Thoracic aorta (tissue), 2 donors: ENCODE measurements around the gene CIB4. TPM values are rescaled to one million over a fixed set of nuclear protein-coding genes. Genes with fewer than 3 reads are reported as not detected.
A peak's percentile ranks its signal among the peaks of the same experiment; 100 is the strongest.

ENCODE experiments used
- ATAC-seq: fragments of 150-250 bp; one replicate; pipeline ENCODE4 v1.8.0; 2017; ENCODE audit warnings: low read depth; ENCODE audit not compliant: insufficient number of reproducible peaks, low FRiP score
- DNase-seq: peaks from one replicate; pipeline ENCODE4 v3.0.0-alpha.2; 2020; ENCODE audit warnings: low spot score
- H3K27ac ChIP-seq, 2 donors: fragments of 200-600 bp; sonication (generic); 1 replicate in 1 of 2; 2 replicates in 1 of 2; pipeline ENCODE4 v1.5.1; 2016; ENCODE audit warnings: mild to moderate bottlenecking in 2 of 2, moderate library complexity in 2 of 2
- H3K27me3 ChIP-seq: fragments of 200-600 bp; sonication (generic); replicated peaks from 2 replicates; pipeline ENCODE4 v1.6.0; 2016; ENCODE audit warnings: mild to moderate bottlenecking; ENCODE audit not compliant: insufficient read depth
- H3K36me3 ChIP-seq: fragments of 200-600 bp; sonication (generic); one replicate; pipeline ENCODE4 v1.5.1; 2016
- H3K4me1 ChIP-seq, 2 donors: fragments of 200-600 bp; sonication (generic); 1 replicate in 1 of 2; 2 replicates in 1 of 2; pipeline versions ENCODE4 v1.5.1 to v1.6.0; 2016; ENCODE audit warnings: low read depth in 2 of 2, mild to moderate bottlenecking in 1 of 2; ENCODE audit not compliant: control insufficient read depth in 1 of 2
- H3K4me3 ChIP-seq: fragments of 200-600 bp; sonication (generic); 2 replicates; pipeline ENCODE4 v1.5.1; 2016; ENCODE audit warnings: mild to moderate bottlenecking
- H3K9me3 ChIP-seq: fragments of 200-600 bp; sonication (generic); 2 replicates; pipeline ENCODE4 v1.5.1; 2016
- total RNA-seq, 2 donors: library from RNA; depleted of rRNA; stranded (reverse); fragments of >200 nt; gene quantifications; one replicate each; pipeline versions ENCODE4 v1.1.0 to v1.2.3, GENCODE V29; 2016
- TF ChIP-seq, protein P1 (sequence below): fragments of 200-600 bp; sonication (generic); IDR thresholded peaks from one replicate; pipeline ENCODE4 v1.5.1; 2019; ENCODE audit warnings: antibody characterized with exemption

CIB4 gene
- total RNA-seq, 2 donors from 2014 or later, result not detected

- peaks cover 18 to 30% of the 10 kb centered on the region in 2 donors for H3K4me1 ChIP-seq
- no peaks in the 10 kb centered on the region for H3K27me3 ChIP-seq
- H3K36me3 ChIP-seq, result no peaks in the 10 kb centered on the region
- H3K4me3 ChIP-seq, result no peak overlapping the region
- H3K27ac ChIP-seq, result no peak overlapping the region
- H3K9me3 ChIP-seq, result no peaks in the 10 kb centered on the region
- DNase-seq (no peak), ATAC-seq (no peak)
- TF ChIP-seq, protein P1, sequence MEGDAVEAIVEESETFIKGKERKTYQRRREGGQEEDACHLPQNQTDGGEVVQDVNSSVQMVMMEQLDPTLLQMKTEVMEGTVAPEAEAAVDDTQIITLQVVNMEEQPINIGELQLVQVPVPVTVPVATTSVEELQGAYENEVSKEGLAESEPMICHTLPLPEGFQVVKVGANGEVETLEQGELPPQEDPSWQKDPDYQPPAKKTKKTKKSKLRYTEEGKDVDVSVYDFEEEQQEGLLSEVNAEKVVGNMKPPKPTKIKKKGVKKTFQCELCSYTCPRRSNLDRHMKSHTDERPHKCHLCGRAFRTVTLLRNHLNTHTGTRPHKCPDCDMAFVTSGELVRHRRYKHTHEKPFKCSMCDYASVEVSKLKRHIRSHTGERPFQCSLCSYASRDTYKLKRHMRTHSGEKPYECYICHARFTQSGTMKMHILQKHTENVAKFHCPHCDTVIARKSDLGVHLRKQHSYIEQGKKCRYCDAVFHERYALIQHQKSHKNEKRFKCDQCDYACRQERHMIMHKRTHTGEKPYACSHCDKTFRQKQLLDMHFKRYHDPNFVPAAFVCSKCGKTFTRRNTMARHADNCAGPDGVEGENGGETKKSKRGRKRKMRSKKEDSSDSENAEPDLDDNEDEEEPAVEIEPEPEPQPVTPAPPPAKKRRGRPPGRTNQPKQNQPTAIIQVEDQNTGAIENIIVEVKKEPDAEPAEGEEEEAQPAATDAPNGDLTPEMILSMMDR, result no peak
These were observed 22.6 kb downstream of the CIB4 start for GRCh38 chr2:26618611-26619010.

DNA sequence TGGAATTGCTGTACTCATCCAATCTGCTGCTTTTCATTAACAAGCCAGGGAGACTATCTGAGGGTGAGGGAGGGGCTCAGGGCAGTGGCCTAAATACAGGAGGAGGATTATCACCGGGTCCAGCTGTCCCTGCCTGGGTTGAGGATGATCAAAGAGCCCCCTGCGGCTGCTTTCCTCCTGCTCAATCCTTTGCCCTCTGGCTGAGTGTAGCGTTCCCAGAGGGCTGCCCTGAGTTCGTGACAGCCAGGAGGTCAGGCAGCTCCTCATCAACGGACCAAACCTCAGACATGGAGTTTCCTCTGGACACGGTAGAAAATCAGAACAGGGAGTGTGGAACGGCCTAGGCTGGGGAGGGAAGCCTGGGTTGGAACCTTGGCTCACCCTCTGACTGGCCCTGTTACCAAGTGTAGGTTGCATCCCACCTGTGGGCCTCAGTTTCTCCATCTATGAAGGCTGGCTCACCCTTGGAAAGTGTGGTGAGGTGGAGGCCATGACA, 23.5 kb downstream of the CIB4 start:
- Histone ChIP-seq H3K27me3 (no peaks in the 10 kb centered on the region), H3K4me1 (peaks cover 23 to 36% of the 10 kb centered on the region in 2 donors), H3K4me3 (no peak overlapping the region), H3K9me3 (no peaks in the 10 kb centered on the region), H3K27ac (no peak overlapping the region), H3K36me3 (no peaks in the 10 kb centered on the region)
- TF ChIP-seq, protein P1, result no peak
- ATAC-seq, result no peak
- no peak for DNase-seq

GRCh38 chr2:26616706-26617587, 24.2 kb downstream of the CIB4 start:
- Histone ChIP-seq H3K27me3 (no peaks in the 10 kb centered on the region), H3K36me3 (no peaks in the 10 kb centered on the region), H3K9me3 (no peaks in the 10 kb centered on the region), H3K27ac (no peak overlapping the region), H3K4me1 (peaks cover 24 to 43% of the 10 kb centered on the region in 2 donors), H3K4me3 (no peak overlapping the region)
- TF ChIP-seq, protein P1, result no peak
- DNase-seq (no peak), ATAC-seq (no peak)

GRCh38 chr2:26615860-26616705, 25.1 kb downstream of the CIB4 start:
- TF ChIP-seq, protein P1, result no peak
- Histone ChIP-seq H3K27me3 (no peaks in the 10 kb centered on the region), H3K36me3 (no peaks in the 10 kb centered on the region), H3K4me3 (no peak overlapping the region), H3K27ac (peak overlapping the region in 1 of 2 donors; percentile 8), H3K4me1 (peaks cover 24 to 43% of the 10 kb centered on the region in 2 donors), H3K9me3 (no peaks in the 10 kb centered on the region)
- ATAC-seq, result no peak
- no peak for DNase-seq
